Activated naive CD4-positive, alpha-beta T cell treated with anti-CD3 and anti-CD28 coated beads, Interleukin-2, amount 10 ng/mL, durations not matched to agents 7 days and 5 days (primary cell): Measurements from ENCODE around the gene SLC5A10.
A peak's percentile ranks its signal among the peaks of the same experiment; 100 is the strongest.
"Not testable (repeated sequence)": the region's sequence is repeated elsewhere in the genome, so short reads cannot be mapped to it uniquely, and the experiment has no call there.

Source experiments
- CTCF ChIA-PET: fragments of 350-600 bp; sonication (Branson Sonifier 250); formaldehyde crosslinking; loops from one replicate; lab custom pipeline; 2021; ENCODE audit warnings: antibody characterized with exemption; lab: Charles Lee
- DNase-seq: peaks from one replicate; pipeline ENCODE4 v3.0.0-alpha.2; 2020
- H3K27ac Mint-ChIP-seq: one replicate; pipeline ENCODE4 v1.8.0; 2021; ENCODE audit warnings: mild to moderate bottlenecking, moderate library complexity, mixed read lengths
- H3K27me3 Mint-ChIP-seq: one replicate; pipeline ENCODE4 v1.8.0; 2021; ENCODE audit warnings: mild to moderate bottlenecking, mixed read lengths
- H3K36me3 Mint-ChIP-seq: one replicate; pipeline ENCODE4 v1.8.0; 2021; ENCODE audit warnings: mixed read lengths
- H3K4me1 Mint-ChIP-seq: one replicate; pipeline ENCODE4 v1.8.0; 2021; ENCODE audit warnings: mixed read lengths
- H3K4me3 Mint-ChIP-seq: one replicate; pipeline ENCODE4 v1.8.0; 2021; ENCODE audit warnings: mild to moderate bottlenecking, moderate library complexity, mixed read lengths
- H3K9me3 Mint-ChIP-seq: one replicate; pipeline ENCODE4 v1.8.0; 2021; ENCODE audit warnings: mixed read lengths

SLC5A10 gene

GRCh38 chr17:19014628-19015215 is 62.8 kb downstream of the SLC5A10 start:
- CTCF ChIA-PET: no interaction called here

DNA sequence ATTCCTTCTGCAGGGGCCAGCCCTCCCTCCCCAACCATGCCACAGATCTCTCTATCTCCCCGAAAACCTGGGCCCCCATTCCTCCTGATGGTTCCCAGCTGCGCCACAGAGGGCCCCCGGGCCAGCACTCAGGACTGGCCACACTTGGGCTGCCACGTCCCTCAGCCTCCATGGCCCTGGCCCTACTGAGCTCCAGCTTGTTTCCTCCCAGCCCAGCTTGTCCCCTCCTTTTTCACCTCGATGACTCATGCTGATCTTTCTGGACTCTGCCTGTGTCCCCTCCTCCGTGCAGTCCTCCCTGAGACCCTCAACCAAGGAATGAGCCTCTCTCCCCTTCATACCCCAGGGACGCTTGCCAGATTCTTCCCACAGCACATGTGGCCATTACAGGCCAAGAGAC is 63.5 kb downstream of the SLC5A10 start:
- H3K27me3 Mint-ChIP-seq: peaks cover 45% of the 10 kb centered on the region
- no peak overlapping the region for H3K4me3 Mint-ChIP-seq
- H3K4me1 Mint-ChIP-seq: no peaks in the 10 kb centered on the region
- H3K36me3 Mint-ChIP-seq: peaks cover 11% of the 10 kb centered on the region
- DNase-seq: no peak
- H3K27ac Mint-ChIP-seq: no peak overlapping the region
- CTCF ChIA-PET: no interaction called here
- H3K9me3 Mint-ChIP-seq: no peaks in the 10 kb centered on the region

More at GRCh38 chr17:19014628-19015215, 62.8 kb downstream of the SLC5A10 start:
- no peak for DNase-seq
- H3K4me3 Mint-ChIP-seq: no peak overlapping the region
- H3K9me3 Mint-ChIP-seq: no peaks in the 10 kb centered on the region
- peaks cover 52% of the 10 kb centered on the region for H3K27me3 Mint-ChIP-seq
- H3K27ac Mint-ChIP-seq: no peak overlapping the region
- peaks cover 6% of the 10 kb centered on the region for H3K36me3 Mint-ChIP-seq
- H3K4me1 Mint-ChIP-seq: no peaks in the 10 kb centered on the region

DNA sequence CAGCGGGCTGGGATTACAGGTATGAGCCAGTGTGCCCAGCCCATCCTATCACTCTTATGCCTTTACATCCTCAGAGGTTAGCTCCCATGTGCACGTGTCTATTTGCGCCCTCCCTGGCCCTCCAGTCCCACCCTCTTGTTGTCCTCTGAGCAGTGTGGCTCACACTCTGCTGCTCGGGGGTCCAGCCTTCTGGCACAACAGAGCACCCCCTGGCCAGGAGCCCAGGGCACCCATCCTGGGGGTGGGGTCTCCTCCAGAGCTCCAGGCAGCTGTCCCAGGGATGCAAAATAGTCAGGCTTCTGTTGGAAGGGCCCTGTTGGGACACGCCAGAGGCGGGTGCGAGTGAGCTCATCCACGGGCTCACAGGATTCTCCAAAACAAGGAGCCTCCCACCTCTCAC is 64.3 kb downstream of the SLC5A10 start:
- CTCF ChIA-PET: no interaction called here
- no peak for DNase-seq

GRCh38 chr17:19016881-19017280 is 64.9 kb downstream of the SLC5A10 start:
- Mint-ChIP-seq H3K4me3 (no peak overlapping the region), H3K27ac (no peak overlapping the region), H3K27me3 (peaks cover 39% of the 10 kb centered on the region), H3K9me3 (no peaks in the 10 kb centered on the region), H3K36me3 (peaks cover 19% of the 10 kb centered on the region), H3K4me1 (no peaks in the 10 kb centered on the region)
- DNase-seq: no peak
- CTCF ChIA-PET: no interaction called here

More for the DNA sequence above, 64.3 kb downstream of the SLC5A10 start:
- H3K4me1 Mint-ChIP-seq: no peaks in the 10 kb centered on the region
- peaks cover 39% of the 10 kb centered on the region for H3K27me3 Mint-ChIP-seq
- H3K36me3 Mint-ChIP-seq: peaks cover 16% of the 10 kb centered on the region
- H3K4me3 Mint-ChIP-seq: no peak overlapping the region
- no peak overlapping the region for H3K27ac Mint-ChIP-seq
- no peaks in the 10 kb centered on the region for H3K9me3 Mint-ChIP-seq

- Mint-ChIP-seq H3K4me1 (no peaks in the 10 kb centered on the region), H3K9me3 (no peaks in the 10 kb centered on the region), H3K27me3 (peaks cover 39% of the 10 kb centered on the region), H3K27ac (no peak overlapping the region), H3K4me3 (no peak overlapping the region), H3K36me3 (peaks cover 22% of the 10 kb centered on the region)
- CTCF ChIA-PET: no interaction called here
- no peak for DNase-seq
These were observed 65.4 kb downstream of the SLC5A10 start for GRCh38 chr17:19017401-19017800.

DNA sequence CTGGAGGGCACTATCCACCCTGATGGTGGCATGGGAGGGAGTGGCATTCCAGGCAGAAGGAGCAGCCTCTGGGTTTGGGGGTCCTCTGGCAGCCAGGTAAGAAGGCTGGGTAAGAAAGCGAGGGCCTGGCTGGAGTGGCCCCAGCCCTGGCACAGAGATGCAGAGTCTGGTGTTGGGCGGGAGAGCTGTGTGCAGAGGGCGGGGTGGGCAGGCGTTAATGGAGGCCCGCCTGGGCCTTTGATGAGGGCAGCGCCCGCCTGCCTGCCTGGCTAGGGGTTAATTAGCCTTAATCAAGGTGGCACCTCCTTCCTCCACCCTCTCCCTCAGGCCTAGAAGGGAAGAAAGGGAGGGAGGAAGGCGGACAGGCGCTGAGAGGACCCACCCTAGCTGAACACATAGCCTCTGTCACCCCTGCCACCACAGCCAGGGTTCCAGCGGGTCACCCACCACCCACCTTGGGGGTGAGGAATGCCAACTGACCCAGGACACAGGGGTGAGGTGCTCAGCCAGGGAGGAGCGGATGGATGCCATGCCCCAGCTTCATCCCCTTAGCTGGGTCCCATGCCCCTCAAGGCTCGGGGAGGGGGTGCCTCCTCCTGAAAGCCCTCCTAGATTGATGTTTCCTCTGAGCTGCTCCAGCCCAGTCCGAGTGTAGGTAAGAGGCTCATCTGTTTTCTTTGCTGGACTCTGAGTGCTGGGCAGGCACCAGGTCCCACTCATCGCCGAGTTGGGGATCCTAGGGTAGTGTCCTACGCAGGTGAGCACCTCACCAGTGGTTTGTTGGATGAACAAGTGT is 66.0 kb downstream of the SLC5A10 start:
- Mint-ChIP-seq H3K36me3 (peaks cover 25% of the 10 kb centered on the region), H3K4me1 (peaks cover 5% of the 10 kb centered on the region), H3K9me3 (no peaks in the 10 kb centered on the region), H3K27ac (no peak overlapping the region), H3K4me3 (no peak overlapping the region), H3K27me3 (peaks cover 39% of the 10 kb centered on the region)
- DNase-seq: no peak
- CTCF ChIA-PET: no interaction called here

DNA sequence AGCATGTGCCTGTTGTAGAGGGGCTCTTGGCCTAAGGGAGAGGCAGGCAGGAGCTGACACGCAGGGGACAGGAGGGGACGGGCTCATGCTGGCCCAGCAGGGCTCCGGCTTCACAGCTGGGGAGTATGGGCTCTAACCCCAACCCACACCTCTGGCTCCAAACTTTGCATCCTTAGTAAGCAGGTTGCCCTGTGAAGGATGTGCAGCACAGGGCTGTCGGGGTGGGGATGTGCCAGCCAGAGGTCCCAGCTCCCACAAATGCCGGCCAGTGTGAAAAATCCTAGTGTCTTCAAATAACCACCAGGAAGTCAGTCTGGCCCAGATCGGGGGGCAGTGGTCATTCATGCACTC is 66.6 kb downstream of the SLC5A10 start:
- CTCF ChIA-PET: no interaction called here
- Mint-ChIP-seq H3K27me3 (peaks cover 38% of the 10 kb centered on the region), H3K27ac (no peak overlapping the region), H3K9me3 (no peaks in the 10 kb centered on the region), H3K36me3 (peaks cover 25% of the 10 kb centered on the region), H3K4me1 (peaks cover 6% of the 10 kb centered on the region), H3K4me3 (no peak overlapping the region)
- no peak for DNase-seq

- DNase-seq: no peak
- no peaks in the 10 kb centered on the region for H3K9me3 Mint-ChIP-seq
- no peak overlapping the region for H3K4me3 Mint-ChIP-seq
- peaks cover 13% of the 10 kb centered on the region for H3K4me1 Mint-ChIP-seq
- peaks cover 31% of the 10 kb centered on the region for H3K36me3 Mint-ChIP-seq
- H3K27me3 Mint-ChIP-seq: peaks cover 32% of the 10 kb centered on the region
- H3K27ac Mint-ChIP-seq: peak overlapping the region; percentile 53
- CTCF ChIA-PET: no interaction called here
These were observed 67.3 kb downstream of the SLC5A10 start for GRCh38 chr17:19019041-19019941.

- Mint-ChIP-seq H3K36me3 (peaks cover 36% of the 10 kb centered on the region), H3K4me1 (peaks cover 20% of the 10 kb centered on the region), H3K27me3 (peaks cover 26% of the 10 kb centered on the region), H3K9me3 (no peaks in the 10 kb centered on the region), H3K4me3 (no peak overlapping the region), H3K27ac (peak overlapping the region; percentile 73)
- CTCF ChIA-PET: no interaction called here
- DNase-seq: no peak
These were observed 68.1 kb downstream of the SLC5A10 start for GRCh38 chr17:19020016-19020415.

- CTCF ChIA-PET: interaction anchor here (1.5 kb wide), 1 partner anchor 60 kb away, joined by 3 read pairs; no protein-coding TSS in a partner anchor
- Mint-ChIP-seq H3K36me3 (peaks cover 36% of the 10 kb centered on the region), H3K4me1 (peaks cover 20% of the 10 kb centered on the region), H3K27me3 (peaks cover 17% of the 10 kb centered on the region)
- H3K9me3 Mint-ChIP-seq, H3K4me3 Mint-ChIP-seq, DNase-seq, H3K27ac Mint-ChIP-seq: not testable (repeated sequence)
These were observed 69.2 kb downstream of the SLC5A10 start for GRCh38 chr17:19021011-19021621.

DNA sequence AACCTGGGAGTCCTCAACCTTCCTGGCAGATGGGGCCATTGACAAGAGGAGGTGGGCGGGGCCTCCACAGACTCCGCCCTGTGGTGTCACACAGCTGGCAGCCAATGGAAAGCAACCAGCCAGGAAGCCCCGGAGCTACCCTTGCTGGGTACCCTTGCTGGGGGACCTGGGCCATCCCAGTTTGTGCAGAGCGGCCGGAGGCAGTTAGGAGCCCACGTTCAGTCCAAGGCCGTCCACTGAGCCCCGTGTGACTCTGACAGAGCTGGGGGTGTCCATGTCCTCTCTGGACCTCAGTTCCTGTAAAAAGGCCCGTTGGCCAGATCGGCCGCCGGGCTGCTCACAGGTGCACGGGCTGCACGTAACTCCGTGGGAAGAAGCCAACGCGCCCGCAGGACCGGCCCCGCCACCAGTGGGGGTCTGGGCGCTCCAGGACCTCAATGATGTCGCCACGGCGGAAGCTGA is 69.7 kb downstream of the SLC5A10 start:
- peaks cover 11% of the 10 kb centered on the region for H3K27me3 Mint-ChIP-seq
- no peaks in the 10 kb centered on the region for H3K9me3 Mint-ChIP-seq
- H3K27ac Mint-ChIP-seq: no peak overlapping the region
- CTCF ChIA-PET: interaction anchor here (1.5 kb wide), 1 partner anchor 60 kb away, joined by 3 read pairs; no protein-coding TSS in a partner anchor
- peaks cover 36% of the 10 kb centered on the region for H3K36me3 Mint-ChIP-seq
- peak; percentile 50 for DNase-seq
- no peak overlapping the region for H3K4me3 Mint-ChIP-seq
- peaks cover 20% of the 10 kb centered on the region for H3K4me1 Mint-ChIP-seq

DNA sequence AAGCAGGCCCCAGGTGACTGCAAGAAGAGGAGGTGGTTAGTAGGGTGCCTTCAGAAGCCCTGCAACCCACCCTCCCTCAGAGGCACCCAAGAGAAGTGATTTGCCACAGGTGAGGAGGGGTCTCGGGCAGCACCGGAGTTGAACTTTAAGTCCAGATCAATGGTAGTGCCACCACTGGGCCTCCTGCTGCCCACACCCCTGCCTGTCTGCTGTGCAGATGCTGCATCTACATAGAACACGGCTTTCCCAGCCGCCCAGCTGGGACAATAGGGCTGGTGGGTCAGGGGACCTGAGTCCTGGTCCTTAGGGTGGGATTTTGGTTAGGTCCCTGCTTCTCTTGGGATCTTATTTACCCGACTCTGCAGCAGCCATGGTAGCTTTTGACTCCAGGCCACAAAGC is 70.2 kb downstream of the SLC5A10 start:
- H3K4me1 Mint-ChIP-seq: peaks cover 20% of the 10 kb centered on the region
- CTCF ChIA-PET: interaction anchor here (1.5 kb wide), 1 partner anchor 61 kb away, joined by 3 read pairs; no protein-coding TSS in a partner anchor

DNA sequence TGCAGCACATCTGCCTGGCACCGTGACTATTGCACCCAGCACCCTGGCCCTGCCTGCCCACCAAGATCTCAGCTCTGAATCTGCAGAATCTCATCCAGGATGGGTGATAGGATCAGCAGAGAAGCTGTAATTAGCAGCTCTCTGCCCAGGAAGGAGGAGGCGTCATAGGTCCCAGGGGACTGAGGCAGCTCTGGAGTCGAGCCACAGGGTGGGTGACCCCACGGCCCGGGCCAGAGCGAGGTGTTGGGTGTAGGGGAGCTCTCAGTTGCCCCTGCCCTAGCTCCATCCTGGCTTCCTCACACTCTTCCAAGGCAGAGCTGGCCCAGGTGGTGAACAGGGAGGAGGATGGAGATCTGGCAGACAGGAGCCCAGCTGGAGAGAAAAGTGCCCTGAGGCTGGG is 70.8 kb downstream of the SLC5A10 start:
- Mint-ChIP-seq H3K27me3 (peaks cover under 1% of the 10 kb centered on the region), H3K36me3 (peaks cover 36% of the 10 kb centered on the region), H3K4me3 (no peak overlapping the region), H3K9me3 (no peaks in the 10 kb centered on the region), H3K4me1 (peaks cover 20% of the 10 kb centered on the region), H3K27ac (peak overlapping the region; percentile 54)
- DNase-seq: no peak
- CTCF ChIA-PET: interaction anchor here (1.5 to 2.3 kb wide), 2 partner anchors 61 to 62 kb away, joined by 3 to 9 read pairs; no protein-coding TSS in a partner anchor

More for the DNA sequence above, 70.2 kb downstream of the SLC5A10 start:
- DNase-seq: no peak
- Mint-ChIP-seq H3K27ac (peak overlapping the region; percentile 28), H3K27me3 (peaks cover 7% of the 10 kb centered on the region), H3K36me3 (peaks cover 36% of the 10 kb centered on the region), H3K4me3 (no peak overlapping the region), H3K9me3 (no peaks in the 10 kb centered on the region)
